MCF 10A (cell line): Measurements from ENCODE around the gene PSME3. TPM values are rescaled to one million over a fixed set of nuclear protein-coding genes. Genes with fewer than 3 reads are reported as not detected.

ENCODE experiments used
- microRNA-seq: library from miRNA; unstranded; fragments of <30 nt; microRNA quantifications from one replicate; pipeline ENCODE4 v1.2.0, GENCODE V29; 2022
- total RNA-seq: library from RNA; stranded (reverse); gene quantifications from 2 replicates; pipeline ENCODE4 v1.2.3, GENCODE V29; 2022

Gene PSME3
- total RNA-seq, 1 experiment from 2014 or later = 220 TPM

Small RNAs within 50 kb of the gene (microRNA-seq; reads per million reads assigned to microRNA genes)
- gene MIR6781 = 0.66 reads per million

Other genes with a start within 250 kb of the PSME3 start
- gene RETREG3, start 224.0 kb upstream of the PSME3 start, total RNA-seq = 45.2 and 46.0 TPM in 2 replicates
- gene TUBG1, start 223.7 kb upstream of the PSME3 start, total RNA-seq = 57.8 and 60.2 TPM in 2 replicates
- gene TUBG2, start 174.1 kb upstream of the PSME3 start, total RNA-seq = 21.3 and 23.4 TPM in 2 replicates
- gene PLEKHH3, start 156.4 kb upstream of the PSME3 start, total RNA-seq = 12.5 and 12.9 TPM in 2 replicates
- 0.21 and 0.22 TPM in 2 replicates for gene CCR10, start 151.6 kb upstream of the PSME3 start, total RNA-seq
- 1.2 and 1.5 TPM in 2 replicates for gene CNTNAP1, start 150.9 kb upstream of the PSME3 start, total RNA-seq
- gene EZH1, start 88.4 kb upstream of the PSME3 start, total RNA-seq = 31.1 and 31.7 TPM in 2 replicates
- gene RAMP2, start 72.2 kb upstream of the PSME3 start, total RNA-seq = not detected in 2 replicates
- gene VPS25, start 59.9 kb upstream of the PSME3 start, total RNA-seq = 84.3 and 96.0 TPM in 2 replicates
- 2.3 and 5.4 TPM in 2 replicates for gene WNK4, start 52.8 kb upstream of the PSME3 start, total RNA-seq
- 41.0 and 52.7 TPM in 2 replicates for gene COA3, start 34.7 kb upstream of the PSME3 start, total RNA-seq
- gene CNTD1, start 34.5 kb upstream of the PSME3 start, total RNA-seq = not detected in 2 replicates
- gene BECN1, start 9.1 kb upstream of the PSME3 start, total RNA-seq = 78.8 and 81.5 TPM in 2 replicates
- 2.6 and 2.9 TPM in 2 replicates for gene AOC2, start 11.2 kb downstream of the PSME3 start, total RNA-seq
- gene AOC3, start 17.8 kb downstream of the PSME3 start, total RNA-seq = 0.44 and 0.71 TPM in 2 replicates
- not detected in 2 replicates for gene G6PC1, start 67.4 kb downstream of the PSME3 start, total RNA-seq
- gene AARSD1, start 131.1 kb downstream of the PSME3 start, total RNA-seq = 48.9 and 79.9 TPM in 2 replicates
- gene PTGES3L, start 146.7 kb downstream of the PSME3 start, total RNA-seq = 0.83 and 0.96 TPM in 2 replicates
- gene RUNDC1, start 147.2 kb downstream of the PSME3 start, total RNA-seq = 13.4 and 14.2 TPM in 2 replicates
- gene RPL27, start 165.0 kb downstream of the PSME3 start, total RNA-seq = 970 and 1,226 TPM in 2 replicates
- 6.3 and 7.3 TPM in 2 replicates for gene IFI35, start 173.4 kb downstream of the PSME3 start, total RNA-seq
- gene VAT1, start 189.0 kb downstream of the PSME3 start, total RNA-seq = 61.0 and 105 TPM in 2 replicates
- gene RND2, start 191.8 kb downstream of the PSME3 start, total RNA-seq = 0.16 TPM in 1 of 2 replicates, not detected in the other